SU-DHL-6 (cell line): ENCODE results near the gene ATP5PO.

ENCODE experiments used
- EZH2phosphoT487 ChIP-seq: fragments of 200-600 bp; sonication (generic), shearing (Covaris generic); conservative IDR thresholded peaks from 2 replicates; pipeline ENCODE4 v1.6.1; 2018; ENCODE audit warnings: mild to moderate bottlenecking, antibody characterized with exemption, low read length, moderate library complexity, mixed read lengths
- TF ChIP-seq, protein P1 (sequence below): fragments of 200-600 bp; sonication (generic); IDR thresholded peaks from one replicate; pipeline ENCODE4 v1.5.1; 2017; ENCODE audit warnings: antibody characterized with exemption, mild to moderate bottlenecking, low read length, moderate library complexity; ENCODE audit not compliant: insufficient read depth, poor library complexity, severe bottlenecking

DNA sequence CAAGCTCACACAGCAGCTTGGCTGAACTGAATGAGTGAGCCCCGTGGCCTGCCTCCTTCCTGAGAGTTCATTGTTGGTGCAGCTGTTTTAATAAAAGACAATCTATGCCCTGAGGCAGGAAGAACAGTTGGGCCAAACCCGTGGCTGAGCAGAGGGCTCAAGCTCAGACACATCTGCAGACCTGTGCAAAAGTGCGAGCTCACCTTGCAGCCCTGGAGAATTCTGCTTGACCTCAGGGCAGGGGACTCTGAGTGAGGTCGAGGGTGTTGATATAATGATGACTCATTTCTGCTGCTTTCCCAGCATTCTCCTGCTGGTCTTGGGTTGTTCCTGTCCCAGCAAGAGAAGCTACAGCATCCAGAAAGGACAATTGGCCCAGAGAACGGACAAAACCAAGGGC lies 61.0 kb downstream of the ATP5PO start:
- TF ChIP-seq, protein P1, sequence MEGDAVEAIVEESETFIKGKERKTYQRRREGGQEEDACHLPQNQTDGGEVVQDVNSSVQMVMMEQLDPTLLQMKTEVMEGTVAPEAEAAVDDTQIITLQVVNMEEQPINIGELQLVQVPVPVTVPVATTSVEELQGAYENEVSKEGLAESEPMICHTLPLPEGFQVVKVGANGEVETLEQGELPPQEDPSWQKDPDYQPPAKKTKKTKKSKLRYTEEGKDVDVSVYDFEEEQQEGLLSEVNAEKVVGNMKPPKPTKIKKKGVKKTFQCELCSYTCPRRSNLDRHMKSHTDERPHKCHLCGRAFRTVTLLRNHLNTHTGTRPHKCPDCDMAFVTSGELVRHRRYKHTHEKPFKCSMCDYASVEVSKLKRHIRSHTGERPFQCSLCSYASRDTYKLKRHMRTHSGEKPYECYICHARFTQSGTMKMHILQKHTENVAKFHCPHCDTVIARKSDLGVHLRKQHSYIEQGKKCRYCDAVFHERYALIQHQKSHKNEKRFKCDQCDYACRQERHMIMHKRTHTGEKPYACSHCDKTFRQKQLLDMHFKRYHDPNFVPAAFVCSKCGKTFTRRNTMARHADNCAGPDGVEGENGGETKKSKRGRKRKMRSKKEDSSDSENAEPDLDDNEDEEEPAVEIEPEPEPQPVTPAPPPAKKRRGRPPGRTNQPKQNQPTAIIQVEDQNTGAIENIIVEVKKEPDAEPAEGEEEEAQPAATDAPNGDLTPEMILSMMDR = no peak
- TF ChIP-seq EZH2phosphoT487 = no peak
